Stimulated activated naive CD8-positive, alpha-beta T cell treated with anti-CD3 and anti-CD28 coated beads, Interleukin-15, amount 100 ng/mL, for 72 hours (primary cell): ENCODE data around the gene THPO.
A peak's percentile ranks its signal among the peaks of the same experiment; 100 is the strongest.

ENCODE experiments used
- ATAC-seq: fragments of 150-1000 bp; cut with Tn5 transposase; 2 replicates; pipeline ENCODE4 v1.10.0; 2021; ENCODE audit warnings: mild to moderate bottlenecking, moderate library complexity
- DNase-seq, 2 donors: peaks; one replicate each; pipeline ENCODE4 v3.0.0; 2021 to 2022
- H3K27ac Mint-ChIP-seq, 2 donors: one replicate each; pipeline ENCODE4 v1.8.0; 2022; ENCODE audit warnings: mild to moderate bottlenecking in 2 of 2, mixed read lengths in 2 of 2, moderate library complexity in 2 of 2
- H3K27me3 Mint-ChIP-seq: one replicate; pipeline ENCODE4 v1.8.0; 2022; ENCODE audit warnings: mixed read lengths
- H3K4me1 Mint-ChIP-seq: one replicate; pipeline ENCODE4 v1.8.0; 2022; ENCODE audit warnings: mild to moderate bottlenecking, mixed read lengths
- H3K4me3 Mint-ChIP-seq, 2 donors: one replicate each; pipeline ENCODE4 v1.8.0; 2022; ENCODE audit warnings: mild to moderate bottlenecking in 2 of 2, mixed read lengths in 2 of 2, moderate library complexity in 1 of 2
- H3K9me3 Mint-ChIP-seq, 2 donors: one replicate each; pipeline ENCODE4 v1.8.0; 2022; ENCODE audit warnings: mixed read lengths in 2 of 2

Gene THPO

GRCh38 chr3:184336547-184337398 is 41.2 kb downstream of the THPO start:
- peaks cover 70% of the 10 kb centered on the region for H3K4me1 Mint-ChIP-seq
- H3K4me3 Mint-ChIP-seq, result peak overlapping the region; percentile 87 to 90
- H3K9me3 Mint-ChIP-seq, result no peaks in the 10 kb centered on the region
- DNase-seq (no peak), ATAC-seq (no peak)
- peak overlapping the region; percentile 85 to 95 for H3K27ac Mint-ChIP-seq
- H3K27me3 Mint-ChIP-seq, result no peaks in the 10 kb centered on the region

- DNase-seq, result peak; percentile 81 to 86
- H3K4me1 Mint-ChIP-seq, result peaks cover 75% of the 10 kb centered on the region
- H3K27ac Mint-ChIP-seq, result peak overlapping the region; percentile 85 to 95
- H3K27me3 Mint-ChIP-seq, result no peaks in the 10 kb centered on the region
- H3K4me3 Mint-ChIP-seq, result peak overlapping the region; percentile 87 to 90
- H3K9me3 Mint-ChIP-seq, result no peaks in the 10 kb centered on the region
- peak; percentile 62 for ATAC-seq
Observed at GRCh38 chr3:184335661-184336546, 42.1 kb downstream of the THPO start.

GRCh38 chr3:184335291-184335660 is 42.7 kb downstream of the THPO start:
- H3K27ac Mint-ChIP-seq, result peak overlapping the region in 1 of 2 donors; percentile 29
- peak; percentile 0 for ATAC-seq
- no peaks in the 10 kb centered on the region for H3K27me3 Mint-ChIP-seq
- H3K4me1 Mint-ChIP-seq, result peaks cover 71% of the 10 kb centered on the region
- peak overlapping the region; percentile 51 to 90 for H3K4me3 Mint-ChIP-seq
- no peaks in the 10 kb centered on the region for H3K9me3 Mint-ChIP-seq
- DNase-seq, result no peak

- Mint-ChIP-seq H3K4me1 (peaks cover 74% of the 10 kb centered on the region), H3K27me3 (no peaks in the 10 kb centered on the region), H3K4me3 (peak overlapping the region; percentile 10 to 42), H3K27ac (peak overlapping the region; percentile 12 to 59), H3K9me3 (no peaks in the 10 kb centered on the region)
- DNase-seq, result peak; percentile 46 to 52
- peak; percentile 77 for ATAC-seq
Observed at GRCh38 chr3:184334470-184335158, 43.4 kb downstream of the THPO start.

GRCh38 chr3:184333700-184334099 is 44.3 kb downstream of the THPO start:
- no peak overlapping the region for H3K4me3 Mint-ChIP-seq
- ATAC-seq, result no peak
- no peaks in the 10 kb centered on the region for H3K9me3 Mint-ChIP-seq
- peaks cover 83% of the 10 kb centered on the region for H3K4me1 Mint-ChIP-seq
- H3K27me3 Mint-ChIP-seq, result no peaks in the 10 kb centered on the region
- peak overlapping the region; percentile 12 to 38 for H3K27ac Mint-ChIP-seq
- DNase-seq, result no peak

GRCh38 chr3:184333190-184333589 is 44.8 kb downstream of the THPO start:
- H3K9me3 Mint-ChIP-seq, result no peaks in the 10 kb centered on the region
- H3K27ac Mint-ChIP-seq, result peak overlapping the region; percentile 11 to 12

GRCh38 chr3:184332370-184333090 is 45.5 kb downstream of the THPO start:
- Mint-ChIP-seq H3K27ac (peak overlapping the region; percentile 12 to 24), H3K4me3 (no peak overlapping the region), H3K4me1 (peaks cover 85% of the 10 kb centered on the region), H3K27me3 (no peaks in the 10 kb centered on the region), H3K9me3 (no peaks in the 10 kb centered on the region)
- DNase-seq (no peak), ATAC-seq (no peak)

More at GRCh38 chr3:184333190-184333589, 44.8 kb downstream of the THPO start:
- no peak for DNase-seq
- Mint-ChIP-seq H3K4me1 (peaks cover 86% of the 10 kb centered on the region), H3K4me3 (no peak overlapping the region), H3K27me3 (no peaks in the 10 kb centered on the region)
- ATAC-seq, result no peak

GRCh38 chr3:184328516-184328915 is 49.5 kb downstream of the THPO start:
- DNase-seq, result no peak
- Mint-ChIP-seq H3K27me3 (no peaks in the 10 kb centered on the region), H3K4me1 (peaks cover 85% of the 10 kb centered on the region), H3K4me3 (no peak overlapping the region), H3K27ac (no peak overlapping the region), H3K9me3 (no peaks in the 10 kb centered on the region)
- no peak for ATAC-seq

GRCh38 chr3:184327171-184327570 is 50.8 kb downstream of the THPO start:
- Mint-ChIP-seq H3K4me1 (peaks cover 83% of the 10 kb centered on the region), H3K27me3 (no peaks in the 10 kb centered on the region), H3K9me3 (no peaks in the 10 kb centered on the region), H3K4me3 (no peak overlapping the region), H3K27ac (peak overlapping the region in 1 of 2 donors; percentile 68)
- DNase-seq (no peak), ATAC-seq (no peak)

GRCh38 chr3:184325715-184326369 is 52.2 kb downstream of the THPO start:
- Mint-ChIP-seq H3K9me3 (no peaks in the 10 kb centered on the region), H3K4me3 (no peak overlapping the region)
- peak; percentile 70 for ATAC-seq

GRCh38 chr3:184325269-184325668 is 52.7 kb downstream of the THPO start:
- Mint-ChIP-seq H3K4me3 (no peak overlapping the region), H3K27ac (peak overlapping the region; percentile 30 to 66), H3K27me3 (no peaks in the 10 kb centered on the region), H3K9me3 (no peaks in the 10 kb centered on the region), H3K4me1 (peaks cover 77% of the 10 kb centered on the region)
- ATAC-seq, result no peak
- DNase-seq, result no peak

More at GRCh38 chr3:184325715-184326369, 52.2 kb downstream of the THPO start:
- Mint-ChIP-seq H3K27ac (peak overlapping the region in 1 of 2 donors; percentile 66), H3K4me1 (peaks cover 78% of the 10 kb centered on the region), H3K27me3 (no peaks in the 10 kb centered on the region)
- no peak for DNase-seq

- Mint-ChIP-seq H3K4me3 (no peak overlapping the region), H3K27ac (peak overlapping the region in 1 of 2 donors; percentile 93), H3K4me1 (peaks cover 77% of the 10 kb centered on the region), H3K27me3 (no peaks in the 10 kb centered on the region), H3K9me3 (no peaks in the 10 kb centered on the region)
- ATAC-seq, result no peak
- DNase-seq, result no peak
Observed at GRCh38 chr3:184323696-184324095, 54.3 kb downstream of the THPO start.

- ATAC-seq (no peak), DNase-seq (no peak)
- Mint-ChIP-seq H3K27ac (peak overlapping the region in 1 of 2 donors; percentile 93), H3K27me3 (no peaks in the 10 kb centered on the region), H3K4me3 (no peak overlapping the region), H3K9me3 (no peaks in the 10 kb centered on the region), H3K4me1 (peaks cover 77% of the 10 kb centered on the region)
Observed at GRCh38 chr3:184322731-184323487, 55.1 kb downstream of the THPO start.
